NCI-H2081 (cell line): ENCODE results near the gene EMC9.

Source experiments
- DNase-seq, 2 experiments: peaks; one replicate each; lab custom pipeline; 2025; lab: John Stamatoyannopoulos, UW

The EMC9 gene, protein sequence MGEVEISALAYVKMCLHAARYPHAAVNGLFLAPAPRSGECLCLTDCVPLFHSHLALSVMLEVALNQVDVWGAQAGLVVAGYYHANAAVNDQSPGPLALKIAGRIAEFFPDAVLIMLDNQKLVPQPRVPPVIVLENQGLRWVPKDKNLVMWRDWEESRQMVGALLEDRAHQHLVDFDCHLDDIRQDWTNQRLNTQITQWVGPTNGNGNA

DNA sequence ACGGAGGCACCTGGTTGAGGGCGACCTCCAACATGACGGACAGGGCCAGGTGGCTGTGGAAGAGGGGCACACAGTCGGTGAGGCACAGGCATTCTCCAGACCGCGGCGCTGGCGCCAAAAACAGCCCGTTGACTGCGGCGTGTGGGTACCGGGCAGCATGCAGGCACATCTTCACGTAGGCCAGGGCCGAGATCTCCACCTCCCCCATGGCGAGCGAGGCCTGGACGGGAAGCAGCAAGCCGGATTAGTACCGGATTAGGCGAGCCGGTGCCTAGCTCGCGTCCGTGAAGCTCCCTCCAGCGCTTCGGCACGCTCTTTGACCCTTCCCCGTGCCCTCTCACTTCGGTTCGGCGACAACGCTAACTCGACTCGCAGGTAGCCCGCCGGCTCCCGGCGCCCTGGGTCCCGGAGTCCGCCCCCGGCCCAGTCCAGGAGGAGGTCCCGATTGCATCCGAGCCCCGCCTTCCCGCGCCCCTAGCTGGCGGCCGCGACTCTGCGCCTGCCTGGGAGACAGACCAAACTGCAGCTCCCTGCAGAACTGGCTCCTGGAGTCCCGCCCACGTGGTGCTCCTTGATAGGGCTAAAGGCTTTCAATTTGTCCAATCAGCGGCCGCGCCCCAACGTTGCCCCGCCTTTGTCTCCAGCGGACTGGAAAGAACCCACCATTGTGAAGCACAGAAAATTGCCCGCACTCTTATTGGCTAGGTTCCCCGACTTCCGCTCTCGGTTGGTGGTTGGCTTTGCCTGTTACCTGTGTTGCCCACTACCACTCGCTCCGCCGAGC, at the start of gene EMC9:
Gene EMC9 (minus strand): TSS at position 495 of the 784 bp plus-strand sequence. CDS start 287 bp downstream, at position 208.
- peak; percentile 99 to 100 for DNase-seq

DNA sequence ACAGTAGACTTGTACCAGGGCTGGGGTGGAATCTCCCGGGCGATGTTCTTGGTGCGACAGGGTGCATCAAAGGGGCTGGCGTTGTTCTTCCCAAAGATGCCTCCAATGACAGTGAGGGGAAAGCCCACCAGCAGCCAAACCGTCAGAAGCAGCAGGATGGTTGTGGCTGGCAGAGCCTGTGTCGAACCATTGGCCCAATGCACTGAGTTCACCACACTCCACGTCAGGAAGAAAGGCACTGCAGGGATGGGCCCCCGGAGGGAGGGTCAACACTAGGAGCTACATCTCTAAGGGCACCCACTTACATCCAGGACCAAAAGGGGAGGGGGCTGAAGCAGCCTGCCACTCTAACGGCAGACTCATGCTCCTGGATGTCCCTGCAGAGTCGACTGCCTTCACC, 49.0 kb upstream of the EMC9 start:
- DNase-seq, result no peak

DNA sequence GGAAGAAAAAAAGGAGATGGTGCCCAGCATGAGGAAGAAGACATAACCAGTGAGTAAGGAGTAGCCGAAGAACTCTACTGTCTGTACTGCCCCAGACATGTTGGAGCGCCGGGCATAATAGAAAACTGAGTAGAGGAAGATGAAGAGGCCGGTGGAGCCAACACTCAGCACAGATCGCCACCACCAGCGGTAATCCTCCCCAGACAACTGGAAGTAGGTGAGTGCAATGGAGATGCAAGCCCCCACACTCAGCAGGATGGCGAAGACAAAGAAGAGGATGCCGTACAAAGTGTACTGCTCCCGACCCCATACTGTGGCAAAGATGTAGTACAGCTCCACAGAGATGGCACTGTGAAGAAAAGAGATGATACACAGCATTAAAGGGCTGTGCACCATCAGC, 48.1 kb upstream of the EMC9 start:
- DNase-seq, result no peak

DNA sequence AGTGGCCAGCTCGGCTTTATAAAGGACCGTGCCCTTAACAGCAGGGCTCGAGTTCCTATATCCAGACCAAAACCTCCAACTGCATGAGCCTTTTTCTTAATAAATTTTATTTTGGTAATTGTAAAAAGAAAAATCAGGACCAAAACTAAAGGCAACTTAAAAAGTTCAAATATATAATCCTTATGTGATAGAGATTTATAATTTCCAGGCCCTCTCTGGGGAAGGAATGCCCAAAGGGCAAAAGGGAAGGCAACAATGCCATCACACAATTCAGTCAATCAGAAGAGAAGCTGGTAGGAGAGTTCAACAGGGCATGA, 47.6 kb upstream of the EMC9 start:
- DNase-seq, result no peak

DNA sequence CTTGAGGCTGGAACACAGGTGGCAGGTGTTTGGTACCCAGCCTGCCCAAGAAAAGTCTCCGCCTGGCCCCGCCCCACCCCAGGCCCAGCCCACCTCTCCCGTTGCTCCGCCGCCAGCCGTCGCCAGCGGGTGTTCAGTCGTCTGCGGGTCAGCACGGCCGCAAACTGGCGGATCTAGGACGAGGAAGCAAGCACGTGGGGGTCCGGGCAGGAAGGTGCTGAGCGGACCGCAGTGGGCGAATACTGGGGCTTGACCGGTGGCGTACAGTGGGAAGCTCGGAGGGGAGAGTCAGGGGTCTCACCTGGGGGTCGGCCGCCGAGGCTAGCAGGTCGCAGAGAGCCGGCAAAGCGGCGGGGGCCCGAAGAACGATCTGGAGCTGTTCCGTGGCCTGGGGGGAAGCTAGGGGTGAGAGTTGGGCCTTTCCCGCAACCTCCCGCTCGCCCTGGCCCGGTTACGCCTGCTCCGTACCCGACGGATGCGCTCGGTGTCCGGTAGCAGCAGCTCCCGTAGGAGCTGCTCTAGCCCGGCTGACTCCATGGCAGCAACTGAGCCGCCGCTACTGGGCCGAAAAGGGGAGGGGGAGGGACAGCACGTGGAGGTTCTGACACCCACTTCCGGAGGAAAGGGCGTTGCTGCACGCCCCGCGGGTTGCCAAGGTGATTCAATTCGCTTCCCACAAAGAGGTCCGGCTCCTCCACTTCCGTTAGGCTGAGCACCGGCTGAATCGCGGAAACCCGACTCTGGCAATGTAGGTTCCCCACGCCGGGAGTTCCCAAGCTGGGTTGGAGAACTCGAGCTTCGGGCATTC, 47.1 kb upstream of the EMC9 start, which contains the start of gene IPO4:
Gene IPO4 (minus strand): TSS at position 566 of the 808 bp plus-strand sequence. CDS start 29 bp downstream, at position 537.
- peak; percentile 97 to 98 for DNase-seq

DNA sequence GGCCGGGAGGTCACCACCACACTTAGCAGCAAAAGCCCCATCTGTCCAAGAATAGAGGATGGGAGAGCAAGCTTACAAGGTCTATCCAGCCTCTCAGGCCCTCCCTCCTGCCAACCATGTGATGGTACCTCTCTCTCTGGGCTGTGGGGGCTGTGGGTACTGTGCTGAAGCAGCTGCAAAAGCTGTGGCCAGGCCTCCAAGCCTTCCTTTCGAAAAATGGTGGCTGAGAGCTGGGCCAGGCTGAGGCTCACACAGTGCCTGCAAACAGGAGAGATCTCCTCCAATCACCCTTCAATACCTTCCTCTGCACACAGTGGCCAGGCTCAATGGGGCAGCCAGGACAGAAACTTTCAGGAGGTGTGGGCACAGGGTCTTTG, 46.1 kb upstream of the EMC9 start:
- no peak for DNase-seq

DNA sequence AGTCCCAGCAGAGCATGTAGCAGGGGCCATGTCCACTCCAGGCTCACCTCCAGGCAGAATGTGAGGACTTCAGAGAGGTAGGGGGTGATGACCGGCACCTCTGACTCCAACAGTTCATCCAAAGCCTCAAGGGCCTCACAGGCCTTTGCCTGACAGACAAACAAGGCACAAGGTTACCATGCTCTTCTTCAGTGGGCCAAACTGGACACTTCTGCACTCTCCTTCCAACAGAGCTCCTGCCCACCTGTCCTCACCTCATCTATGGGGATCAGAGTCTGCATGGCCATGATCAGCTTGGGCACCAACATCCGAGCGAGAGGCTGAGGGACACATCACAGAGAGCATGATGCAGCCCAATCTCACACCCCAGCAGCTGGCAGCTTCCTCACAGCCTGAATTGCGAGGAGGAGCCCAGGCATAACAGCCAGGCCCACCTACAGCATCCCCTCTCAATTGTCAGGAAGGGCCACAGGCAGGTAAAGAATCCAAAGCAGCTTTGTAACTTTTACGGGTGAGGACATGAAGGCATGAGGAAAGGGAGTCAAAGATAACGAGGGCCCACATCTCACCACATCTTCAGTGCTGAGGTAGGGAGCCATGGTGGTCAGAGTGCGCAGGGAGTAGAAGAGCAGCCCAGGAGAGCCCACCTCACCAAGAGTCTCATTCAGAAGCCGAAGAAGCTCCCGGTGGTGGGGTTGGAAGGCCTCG, 45.6 kb upstream of the EMC9 start:
- DNase-seq, result no peak

DNA sequence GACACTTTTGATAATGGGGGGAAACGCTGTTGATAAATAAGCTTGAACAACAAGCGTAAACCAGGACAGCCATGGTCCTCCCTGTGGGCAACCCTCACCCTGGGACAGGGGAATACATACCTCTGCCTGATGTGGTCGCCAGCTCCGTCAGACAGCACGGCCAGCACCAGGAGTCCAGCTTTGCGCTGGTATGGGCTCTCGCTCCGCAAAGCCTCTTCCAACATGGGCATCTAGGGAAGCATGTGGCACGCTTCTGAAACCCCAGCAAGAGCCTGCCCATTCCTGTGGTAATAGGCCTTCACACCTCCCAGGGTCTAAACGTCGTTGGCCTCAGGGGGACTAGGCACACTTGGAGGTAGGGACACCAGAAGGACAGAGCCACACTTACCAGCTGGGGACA, 44.4 kb upstream of the EMC9 start:
- no peak for DNase-seq

DNA sequence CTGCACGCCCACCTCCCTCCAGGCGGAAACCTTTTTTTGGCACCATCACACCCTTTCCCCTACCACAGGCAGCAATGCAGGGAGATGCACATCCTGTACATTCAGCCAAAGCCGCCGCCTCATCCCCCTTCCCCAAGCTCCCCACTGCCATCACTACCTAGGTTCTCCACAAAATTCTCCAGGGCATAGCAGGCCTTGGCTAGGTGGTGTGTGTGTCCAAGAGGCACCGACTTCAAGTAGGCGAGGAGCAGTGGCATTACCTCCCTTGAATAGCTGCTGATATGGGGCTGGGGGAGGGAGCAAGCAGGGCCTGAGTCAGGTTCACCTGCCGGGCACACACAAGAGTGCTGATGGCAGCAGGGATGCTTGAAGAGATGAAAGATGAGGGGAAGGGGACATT, 43.6 kb upstream of the EMC9 start:
- no peak for DNase-seq

DNA sequence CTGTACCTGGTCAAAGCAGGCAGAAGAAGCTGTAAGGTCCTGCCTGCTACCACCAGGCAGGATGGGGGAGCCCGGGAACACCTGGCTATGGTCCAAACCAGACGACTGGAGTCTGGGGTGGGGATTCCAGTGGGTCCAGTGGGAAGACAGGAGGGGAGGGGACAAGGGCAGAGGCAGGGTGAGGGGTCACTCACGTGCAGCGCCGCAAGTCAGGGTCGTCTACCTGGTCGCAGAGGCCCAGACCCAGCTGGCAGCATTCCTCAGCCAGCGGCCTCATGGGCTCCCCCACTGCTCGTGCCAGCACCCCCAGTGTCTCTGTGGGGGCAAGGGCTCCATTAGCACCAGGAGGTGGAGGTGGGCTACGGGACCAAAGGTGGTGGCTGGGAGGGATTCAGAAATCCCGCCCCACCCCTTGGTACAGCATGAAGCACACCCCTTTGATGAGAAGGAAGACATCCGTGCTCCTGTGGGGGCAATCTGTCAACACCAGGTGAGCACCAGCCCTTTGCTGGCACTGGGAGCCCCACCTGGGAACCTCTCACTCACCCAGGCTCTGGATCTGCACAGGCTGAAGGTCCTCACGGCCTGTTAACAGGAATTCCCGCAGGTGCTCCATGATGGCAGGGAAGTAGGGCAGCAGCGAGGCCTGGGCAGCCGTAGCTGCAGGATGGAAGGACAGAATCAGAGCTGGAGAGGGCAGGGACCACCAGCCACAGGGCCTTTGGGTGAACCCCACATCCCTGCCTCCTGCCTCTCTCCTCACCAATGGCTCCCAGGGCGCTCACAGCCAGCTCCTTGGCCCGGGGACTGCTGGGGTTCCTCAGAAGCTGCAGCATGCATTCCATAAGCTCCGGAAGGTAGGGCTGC, 42.9 kb upstream of the EMC9 start:
- DNase-seq, result no peak

DNA sequence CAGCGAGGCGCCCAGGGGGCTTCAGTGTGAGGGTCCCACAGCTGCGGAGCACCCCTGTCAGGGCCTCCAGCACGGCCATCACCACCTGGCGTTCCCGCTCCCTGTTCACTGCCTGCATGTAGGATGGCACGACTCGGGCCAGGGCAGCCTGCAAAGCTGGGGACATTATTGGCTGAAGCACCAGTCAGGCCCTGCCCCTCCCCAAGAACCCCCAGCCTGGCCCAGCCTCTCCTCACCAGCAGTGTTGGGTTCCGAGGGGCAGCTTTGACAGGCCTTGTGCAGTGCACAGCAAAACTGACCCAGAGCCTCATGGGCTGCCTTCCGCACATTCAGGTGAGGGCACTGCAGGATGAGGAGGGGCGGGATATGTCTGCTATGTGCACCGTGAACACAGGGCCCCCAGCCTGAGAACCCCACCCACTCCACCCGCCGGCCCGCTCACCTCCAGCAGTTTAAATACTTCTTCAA, 41.7 kb upstream of the EMC9 start:
- no peak for DNase-seq

DNA sequence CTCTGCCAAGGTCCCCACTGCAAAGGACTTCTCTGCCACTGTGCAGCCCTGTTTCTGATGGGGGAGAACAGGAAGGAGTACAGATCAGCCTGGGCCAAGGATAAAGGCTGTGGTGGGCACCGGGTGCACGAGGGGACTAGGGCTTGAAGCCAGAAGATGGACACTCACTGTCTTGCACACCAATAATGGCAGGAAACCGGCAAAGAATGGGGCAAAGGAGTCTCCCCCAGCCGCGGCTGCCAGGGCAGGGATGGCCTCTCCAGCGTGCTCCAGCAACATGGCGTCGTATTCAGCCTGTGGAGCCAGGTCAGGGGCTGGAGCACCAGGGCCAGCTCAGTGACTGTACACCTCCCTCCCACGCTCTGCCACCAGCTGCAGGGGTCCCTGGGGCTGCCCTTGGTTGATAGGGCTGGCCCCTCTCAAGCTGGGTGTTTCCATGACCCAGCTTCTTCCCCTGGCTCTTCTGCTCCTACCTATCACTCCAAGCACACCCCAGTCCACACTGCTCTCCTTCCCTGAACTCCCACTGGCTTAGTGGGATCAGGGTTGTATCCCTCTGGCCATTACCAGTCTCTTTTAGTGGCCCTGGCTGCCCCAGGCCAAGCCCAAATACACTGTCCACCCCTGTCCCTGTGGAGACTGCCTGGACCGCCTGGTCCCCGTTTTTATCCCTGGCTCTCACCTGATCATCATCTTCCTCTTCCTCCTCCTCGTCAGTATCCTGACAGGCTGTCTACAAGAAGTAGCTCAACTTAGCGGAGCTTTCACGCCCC, 40.9 kb upstream of the EMC9 start:
- no peak for DNase-seq

DNA sequence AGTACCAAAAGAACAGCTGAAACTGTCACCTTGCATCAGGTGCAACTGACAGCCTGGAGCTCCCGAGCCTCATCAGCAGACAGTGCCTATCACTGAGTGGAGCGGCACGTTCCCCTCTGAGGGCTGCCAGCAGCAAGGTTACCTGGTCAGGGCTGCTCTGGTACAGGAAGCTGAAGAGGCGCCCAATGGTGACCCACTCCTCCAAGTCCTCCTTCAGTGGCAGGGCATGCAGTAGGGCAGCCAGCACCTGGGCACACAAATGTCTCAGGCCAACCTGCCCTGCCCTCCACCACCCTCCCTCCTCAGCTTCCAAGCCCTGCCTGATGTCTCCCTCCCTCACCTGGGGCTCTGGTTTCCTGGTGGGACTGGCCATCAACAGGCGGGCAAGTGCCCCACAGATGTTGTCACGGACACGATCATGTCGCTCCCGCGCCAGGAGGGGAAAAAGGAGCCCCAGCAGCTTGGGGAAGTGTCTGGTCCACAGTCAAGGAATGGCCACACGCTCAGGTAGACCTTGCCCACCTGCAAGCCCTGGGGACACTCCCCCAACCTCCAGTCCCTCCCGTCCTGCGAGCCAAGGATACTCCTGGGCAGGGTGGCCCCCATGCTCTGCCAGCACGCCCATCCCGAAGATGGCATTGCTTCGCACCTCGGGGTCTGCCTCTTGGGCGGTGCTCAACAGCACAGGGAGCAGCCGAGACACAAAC, 40.1 kb upstream of the EMC9 start:
- DNase-seq, result no peak

DNA sequence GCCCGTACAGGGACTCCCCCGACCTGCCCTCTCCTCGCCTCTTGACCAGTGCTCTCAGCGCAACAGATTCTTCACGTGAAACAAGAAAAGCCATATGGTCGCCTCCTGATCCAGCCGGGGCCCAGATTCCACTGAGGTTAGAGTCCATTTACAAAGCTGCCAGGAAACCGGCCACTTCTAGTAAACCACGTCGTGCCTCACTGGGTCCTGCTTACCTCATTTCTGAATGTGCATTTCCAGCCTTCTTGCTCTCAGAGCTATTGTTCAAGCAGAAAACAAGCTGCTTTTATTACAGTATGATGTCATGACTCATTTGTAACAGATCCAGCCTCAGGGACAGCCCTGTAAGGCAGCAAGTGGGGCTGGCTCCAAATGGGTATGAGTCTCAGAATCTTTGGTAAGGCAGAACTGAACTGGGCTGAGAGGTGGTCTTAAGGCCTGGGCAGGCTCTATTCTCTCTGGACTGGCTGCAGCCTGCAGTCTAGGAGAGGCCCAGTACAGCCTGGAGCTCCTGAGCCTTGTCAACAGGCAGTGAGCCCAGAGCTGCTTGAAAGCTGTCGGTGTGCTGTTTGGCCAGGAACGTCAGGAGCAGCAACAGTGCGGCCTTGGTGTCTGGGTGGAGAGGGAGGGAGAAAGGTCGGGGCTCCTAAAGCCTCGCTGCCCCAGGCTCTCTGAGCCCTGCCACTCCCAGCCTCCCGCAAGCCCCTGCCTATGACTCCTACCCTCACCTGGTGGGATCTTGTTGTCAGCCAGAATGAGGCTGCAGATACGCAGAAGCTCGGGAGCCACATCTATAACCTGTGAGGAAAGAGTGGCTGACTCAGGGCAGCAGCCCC, 38.8 kb upstream of the EMC9 start:
- DNase-seq, result no peak

DNA sequence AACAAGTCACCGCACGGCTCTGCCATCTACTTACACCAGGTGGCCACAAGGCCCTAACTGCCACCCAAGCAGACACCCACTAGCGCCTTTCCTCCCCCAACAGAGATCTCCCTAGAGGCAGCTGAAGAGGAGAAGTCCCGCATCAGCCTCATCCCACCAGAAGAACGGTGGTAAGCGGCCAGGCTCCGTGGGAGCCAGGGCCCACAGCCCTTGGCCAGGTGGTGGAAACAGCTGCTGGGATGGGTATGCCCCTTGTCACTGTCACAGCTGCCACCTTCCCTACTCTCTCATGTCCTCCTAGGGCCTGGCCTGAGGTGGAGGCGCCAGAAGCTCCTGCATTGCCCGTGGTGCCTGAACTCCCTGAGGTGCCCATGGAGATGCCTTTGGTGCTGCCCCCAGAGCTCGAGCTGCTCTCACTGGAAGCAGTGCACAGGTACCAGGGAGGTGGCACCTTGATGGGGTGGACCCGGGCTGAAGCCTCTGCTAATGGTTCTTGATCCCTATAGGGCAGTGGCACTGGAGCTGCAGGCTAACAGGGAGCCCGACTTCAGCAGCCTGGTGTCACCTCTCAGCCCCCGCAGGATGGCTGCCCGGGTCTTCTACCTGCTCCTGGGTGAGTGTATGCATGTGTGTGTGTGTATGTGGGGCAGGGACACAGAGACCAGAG, 38.0 kb upstream of the EMC9 start:
- DNase-seq, result no peak

DNA sequence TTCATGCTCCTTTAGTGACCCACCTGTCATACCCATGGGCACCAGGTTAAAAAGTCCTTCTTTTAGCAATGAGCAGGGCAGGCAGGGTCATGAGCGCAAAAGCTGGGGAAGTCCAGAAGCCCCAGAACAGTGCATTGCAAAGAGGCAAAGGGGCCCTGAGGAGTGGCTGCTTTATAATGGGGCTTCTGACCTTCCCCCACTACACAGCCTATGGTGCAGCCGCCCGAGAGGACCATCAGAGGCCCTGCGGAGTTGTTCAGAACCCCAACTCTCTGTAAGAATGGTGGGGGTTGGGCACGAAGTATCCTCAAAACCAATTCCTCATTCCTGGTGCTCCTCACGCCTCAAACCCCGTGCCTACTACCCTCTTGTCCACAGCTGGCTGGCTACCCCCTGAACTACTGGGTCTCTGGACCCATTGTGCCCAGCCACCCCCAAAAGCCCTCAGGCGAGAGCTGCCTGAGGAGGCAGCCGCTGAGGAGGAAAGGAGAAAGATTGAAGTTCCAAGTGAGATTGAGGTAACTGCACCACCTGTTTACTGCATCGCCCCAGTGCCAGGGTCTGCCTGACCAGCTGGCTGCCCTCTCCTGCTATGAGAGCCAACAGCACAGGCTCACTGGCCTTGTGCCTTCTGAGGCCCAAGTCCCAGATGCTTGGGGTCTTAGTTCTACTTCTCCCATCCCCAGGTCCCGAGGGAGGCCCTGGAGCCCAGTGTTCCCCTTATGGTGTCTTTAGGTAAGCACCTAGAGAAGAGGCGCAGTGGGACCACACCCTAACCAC, 37.2 kb upstream of the EMC9 start:
- no peak for DNase-seq

DNA sequence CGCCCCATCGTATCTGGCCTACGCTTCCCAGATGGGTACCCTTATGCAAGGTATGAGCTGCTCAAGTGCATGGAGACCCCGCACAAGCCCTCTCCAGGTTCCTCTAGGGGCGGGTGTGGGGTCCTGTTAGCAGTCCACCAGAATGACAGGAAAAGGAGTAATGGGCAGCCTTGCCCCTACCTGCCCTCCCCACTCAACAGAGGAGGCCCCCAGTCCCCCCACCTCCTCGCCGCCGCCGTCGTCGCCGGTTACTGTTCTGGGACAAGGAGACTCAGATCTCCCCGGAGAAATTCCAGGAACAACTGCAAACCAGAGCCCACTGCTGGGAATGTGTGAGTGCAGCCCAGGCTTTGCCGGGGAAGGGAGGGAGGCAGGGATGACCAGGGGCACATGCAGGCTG, 36.5 kb upstream of the EMC9 start:
- no peak for DNase-seq
